PFSK-1 (cell line): ENCODE measurements around the gene ALDH1A3.

Source experiments
- FOXP2 ChIP-seq: optimal IDR thresholded peaks from 2 replicates; pipeline ENCODE3; 2011; ENCODE audit warnings: borderline replicate concordance, control low read depth, inconsistent platforms; ENCODE audit not compliant: insufficient read depth; ENCODE audit errors: extremely low read length, extremely low read depth
- POLR2AphosphoS5 ChIP-seq: IDR thresholded peaks from 2 replicates; pipeline ENCODE4 v1.6.1; 2012; ENCODE audit warnings: low read depth, mild to moderate bottlenecking, control low read depth, low read length, moderate library complexity
- REST ChIP-seq, 2 experiments: IDR thresholded peaks; 2 replicates each; pipeline versions ENCODE4 v1.6.1 to v1.8.0; 2011 to 2012; ENCODE audit warnings: low read depth in 2 of 2, low read length in 2 of 2, control low read depth in 1 of 2, inconsistent platforms in 1 of 2, mild to moderate bottlenecking in 1 of 2, moderate library complexity in 1 of 2; ENCODE audit not compliant: insufficient read depth in 1 of 2
- SIN3A ChIP-seq: IDR thresholded peaks from 2 replicates; pipeline ENCODE4 v1.6.1; 2012; ENCODE audit warnings: mild to moderate bottlenecking, low read length, moderate library complexity, borderline replicate concordance; ENCODE audit not compliant: insufficient read depth
- TAF1 ChIP-seq: IDR thresholded peaks from 2 replicates; pipeline ENCODE4 v1.6.1; 2012; ENCODE audit warnings: low read length, control low read depth, borderline replicate concordance; ENCODE audit not compliant: insufficient read depth

The ALDH1A3 gene

GRCh38 chr15:100852630-100853029 is 27.0 kb upstream of the ALDH1A3 start:
- TF ChIP-seq TAF1 = no peak
- TF ChIP-seq POLR2AphosphoS5 = no peak
- TF ChIP-seq FOXP2 = no peak
- TF ChIP-seq SIN3A = no peak
- no peak for TF ChIP-seq REST (IDR thresholded peaks at IDR 0.05; ENCODE audit: insufficient read depth in 1 of 2, low read depth in 2 of 2, low read length in 2 of 2)

- TF ChIP-seq REST (IDR thresholded peaks at IDR 0.05; ENCODE audit: insufficient read depth in 1 of 2, low read depth in 2 of 2, low read length in 2 of 2) (no peak), TAF1 (no peak), POLR2AphosphoS5 (no peak), FOXP2 (no peak), SIN3A (no peak)
Measured at GRCh38 chr15:100853676-100854440, 25.8 kb upstream of the ALDH1A3 start.

- TF ChIP-seq TAF1 = no peak
- no peak for TF ChIP-seq REST (IDR thresholded peaks at IDR 0.05; ENCODE audit: insufficient read depth in 1 of 2, low read depth in 2 of 2, low read length in 2 of 2)
- TF ChIP-seq FOXP2 = no peak
- no peak for TF ChIP-seq POLR2AphosphoS5
- TF ChIP-seq SIN3A = no peak
Measured at GRCh38 chr15:100856867-100857266, 22.8 kb upstream of the ALDH1A3 start.

DNA sequence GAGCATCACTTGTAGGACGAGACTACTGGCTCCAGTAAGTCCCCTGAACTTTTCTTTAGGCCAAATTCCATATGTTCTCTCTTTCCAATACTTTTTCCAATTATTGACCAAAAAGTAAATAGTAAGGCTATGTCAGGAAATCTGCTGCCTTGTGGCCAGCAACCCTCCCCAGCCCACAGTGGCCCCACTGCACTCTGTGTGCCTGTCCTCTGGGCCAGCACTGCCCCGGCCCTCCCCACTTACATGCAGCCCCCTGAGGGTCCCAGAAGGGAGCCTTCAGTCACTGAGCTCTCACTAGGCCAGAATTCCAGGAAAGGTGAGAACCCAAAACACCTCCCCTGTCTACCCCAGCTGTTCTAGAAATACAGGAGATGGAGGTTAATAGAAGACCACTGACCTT is 21.3 kb upstream of the ALDH1A3 start:
- TF ChIP-seq SIN3A = no peak
- TF ChIP-seq TAF1 = no peak
- no peak for TF ChIP-seq FOXP2
- TF ChIP-seq REST (IDR thresholded peaks at IDR 0.05; ENCODE audit: insufficient read depth in 1 of 2, low read depth in 2 of 2, low read length in 2 of 2) = no peak
- TF ChIP-seq POLR2AphosphoS5 = no peak
